A549 (cell line): ENCODE results near the gene CEP44. TPM values are rescaled to one million over a fixed set of nuclear protein-coding genes. Genes with fewer than 3 reads are reported as not detected.

Source experiments
- ATAC-seq, 2 experiments: fragments of 200-7000 bp in 1 of 2; fragments of >200 bp in 1 of 2; cut with Nextera tagmentation in 1 of 2; cut with Tn5 transposase in 1 of 2; 3 replicates each; pipeline versions ENCODE4 v1.8.0 to v1.9.1; 2018 to 2020; ENCODE audit warnings: mild to moderate bottlenecking in 1 of 2, moderate library complexity in 1 of 2
- CTCF ChIA-PET: fragments of 300-600 bp; sonication (Branson Sonifier 250); formaldehyde crosslinking; extraction: SDS; loops from one replicate; lab custom pipeline; 2021; ENCODE audit warnings: antibody characterized with exemption, inconsistent platforms; lab: Yijun Ruan, JAX
- POLR2A ChIA-PET: fragments of 350-600 bp; formaldehyde crosslinking; extraction: SDS; loops from one replicate; lab custom pipeline; 2021; ENCODE audit warnings: antibody characterized with exemption, inconsistent platforms; lab: Yijun Ruan, JAX
- DNase-seq, 2 experiments: peaks; one replicate each; pipeline versions ENCODE4 v3.0.0 to v3.0.0-alpha.2; 2011 to 2016; ENCODE audit warnings: low read depth in 1 of 2, low spot score in 1 of 2
- FAIRE-seq: peaks from 2 replicates; lab custom pipeline; 2011; peaks lifted over from hg19 to GRCh38; lab: Jason Lieb, UNC
- H3K27ac ChIP-seq, 2 experiments: fragments of >200 bp; sonication (Bioruptor Twin); formaldehyde crosslinking; 3 replicates each; pipeline ENCODE4 v1.5.1; 2016 to 2017
- H3K4me1 ChIP-seq: fragments of >200 bp; sonication (Bioruptor Twin); formaldehyde crosslinking; 3 replicates; pipeline ENCODE4 v1.6.1; 2016
- H3K4me2 ChIP-seq: fragments of >200 bp; sonication (Bioruptor Twin); formaldehyde crosslinking; 3 replicates; pipeline ENCODE4 v1.6.1; 2016
- H3K4me3 ChIP-seq: fragments of >200 bp; sonication (Bioruptor Twin); formaldehyde crosslinking; 3 replicates; pipeline ENCODE4 v1.5.1; 2016
- H3K9me3 ChIP-seq: fragments of >200 bp; sonication (Bioruptor Twin); formaldehyde crosslinking; 3 replicates; pipeline ENCODE4 v1.6.1; 2016
- ATOH8 ChIP-seq: fragments of 250-450 bp; sonication (Bioruptor Pico); IDR thresholded peaks from 2 replicates; pipeline ENCODE4 v1.5.0; 2020; ENCODE audit warnings: low read depth, mild to moderate bottlenecking, moderate library complexity
- BHLHE40 ChIP-seq: IDR thresholded peaks from 2 replicates; pipeline ENCODE4 v1.6.1; 2012; ENCODE audit warnings: low read depth, low read length, inconsistent platforms
- CTCF ChIP-seq: fragments of >200 bp; sonication (Bioruptor Twin); formaldehyde crosslinking; IDR thresholded peaks from 3 replicates; pipeline ENCODE4 v1.5.1; 2016
- E2F6 ChIP-seq: IDR thresholded peaks from 2 replicates; pipeline ENCODE4 v1.6.1; 2012; ENCODE audit warnings: low read depth, borderline replicate concordance
- EP300 ChIP-seq, 2 experiments: fragments of >200 bp; sonication (Bioruptor Twin); formaldehyde crosslinking; IDR thresholded peaks; 2 replicates in 1 of 2; 3 replicates in 1 of 2; pipeline ENCODE4 v1.6.1; 2016 to 2017
- FOSL2 ChIP-seq, 2 experiments: fragments of 450-650 bp in 1 of 2; fragments of >200 bp in 1 of 2; sonication (Bioruptor Twin) in 1 of 2; formaldehyde crosslinking; IDR thresholded peaks; 2 replicates each; pipeline versions ENCODE4 v1.5.0 to v1.6.1; 2016 to 2020; ENCODE audit warnings: mild to moderate bottlenecking in 1 of 2, moderate library complexity in 1 of 2
- HDAC2 ChIP-seq: fragments of 200-600 bp; sonication (generic); IDR thresholded peaks from 2 replicates; pipeline ENCODE4 v1.6.1; 2016
- HEYL ChIP-seq: fragments of 250-450 bp; sonication (Bioruptor Pico); IDR thresholded peaks from 2 replicates; pipeline ENCODE4 v1.8.0; 2021; ENCODE audit warnings: mild to moderate bottlenecking, moderate library complexity
- HMGXB4 ChIP-seq: fragments of 250-450 bp; sonication (Bioruptor Pico); IDR thresholded peaks from 2 replicates; pipeline ENCODE4 v1.5.0; 2021; ENCODE audit warnings: mild to moderate bottlenecking, moderate library complexity, borderline replicate concordance
- HOXB5 ChIP-seq: fragments of 250-450 bp; sonication (Bioruptor Pico); IDR thresholded peaks from 2 replicates; pipeline ENCODE4 v1.5.0; 2020; ENCODE audit warnings: mild to moderate bottlenecking, moderate library complexity
- JUNB ChIP-seq: fragments of >200 bp; sonication (Bioruptor Twin); formaldehyde crosslinking; IDR thresholded peaks from 2 replicates; pipeline ENCODE4 v1.6.1; 2016
- MAFK ChIP-seq: fragments of 450-650 bp; IDR thresholded peaks from 2 replicates; pipeline ENCODE4 v1.6.1; 2014; ENCODE audit not compliant: partially characterized antibody
- MYC ChIP-seq: IDR thresholded peaks from 2 replicates; pipeline ENCODE4 v1.6.1; 2012; ENCODE audit warnings: mild to moderate bottlenecking, inconsistent platforms, low read length, improper control_type of control experiment, borderline replicate concordance
- NFE2L2 ChIP-seq: fragments of 150-350 bp; conservative IDR thresholded peaks from 2 replicates; pipeline ENCODE4 v1.6.1; 2014; ENCODE audit warnings: low read length
- NPAS2 ChIP-seq: fragments of 250-450 bp; sonication (Bioruptor Pico); IDR thresholded peaks from 2 replicates; pipeline ENCODE4 v1.8.0; 2022; ENCODE audit warnings: mild to moderate bottlenecking, moderate library complexity, borderline replicate concordance
- PBX3 ChIP-seq: IDR thresholded peaks from 2 replicates; pipeline ENCODE4 v1.6.1; 2012
- PHF8 ChIP-seq: fragments of 200-600 bp; sonication (generic); IDR thresholded peaks from 2 replicates; pipeline ENCODE4 v1.6.1; 2016; ENCODE audit warnings: low read depth, mild to moderate bottlenecking, antibody characterized with exemption, moderate library complexity, borderline replicate concordance
- POLR2AphosphoS2 ChIP-seq: conservative IDR thresholded peaks from 2 replicates; pipeline ENCODE4 v1.6.1; 2012; ENCODE audit warnings: low read length, improper control_type of control experiment, inconsistent platforms
- RAD21 ChIP-seq, 2 experiments: fragments of >200 bp in 1 of 2; sonication (Bioruptor Twin) in 1 of 2; formaldehyde crosslinking in 1 of 2; IDR thresholded peaks in 1 of 2; conservative IDR thresholded peaks in 1 of 2; 2 replicates in 1 of 2; 3 replicates in 1 of 2; pipeline ENCODE4 v1.6.1; 2012 to 2018; ENCODE audit warnings: inconsistent platforms in 1 of 2
- RARB ChIP-seq: fragments of 250-450 bp; sonication (Bioruptor Pico); IDR thresholded peaks from 2 replicates; pipeline ENCODE4 v1.8.0; 2021; ENCODE audit warnings: mild to moderate bottlenecking, moderate library complexity
- RCOR1 ChIP-seq: fragments of 150-350 bp; IDR thresholded peaks from 2 replicates; pipeline ENCODE4 v1.6.1; 2014; ENCODE audit warnings: antibody characterized with exemption, low read length, low read depth
- REST ChIP-seq: fragments of 200-600 bp; sonication (generic); IDR thresholded peaks from 2 replicates; pipeline ENCODE4 v1.6.1; 2016; ENCODE audit warnings: antibody characterized with exemption, mild to moderate bottlenecking, moderate library complexity
- ZC3H11A ChIP-seq: fragments of 450-650 bp; IDR thresholded peaks from 2 replicates; pipeline ENCODE4 v1.6.1; 2014; ENCODE audit warnings: antibody characterized with exemption, mild to moderate bottlenecking
- WGBS: methylation state at CpG from one replicate; pipeline ENCODE4 v1.1.6; 2017; ENCODE audit errors: missing lambda C conversion rate; 5-methylcytosine and 5-hydroxymethylcytosine counted together
- polyA plus RNA-seq, 4 experiments: library from polyadenylated mRNA; depleted of rRNA in 3 of 4; stranded (reverse); fragments of >200 nt; fragmentation: RNase III in 1 of 4; extraction: RNeasy Plus Mini Kit Qiagen cat#74134 plus additional on column Dnase treatment in 1 of 4; gene quantifications; 2 replicates in 3 of 4; 3 replicates in 1 of 4; pipeline ENCODE4 v1.2.3, GENCODE V29; 2011 to 2017

Gene CEP44
- polyA plus RNA-seq, 2 of the 4 experiments (the other 2 are of a cell fraction) = 8.0 to 14.1 TPM

- Histone ChIP-seq H3K27ac (no peak overlapping the region), H3K9me3 (no peaks in the 10 kb centered on the region), H3K4me2 (no peak overlapping the region), H3K4me1 (peaks cover 18% of the 10 kb centered on the region; the same call in 2 of the 3 replicates), H3K4me3 (no peak overlapping the region)
- no peak for ATAC-seq
- DNase-seq = no peak
- FAIRE-seq = no peak
- POLR2A ChIA-PET = no interaction called here
- TF ChIP-seq MAFK = no peak
- no peak for TF ChIP-seq RARB
- TF ChIP-seq HDAC2 = no peak
- no peak for TF ChIP-seq HEYL (CRISPR knock-in tag)
- TF ChIP-seq FOSL2 (IDR thresholded peaks at IDR 0.05) = no peak
- TF ChIP-seq FOSL2 (CRISPR knock-in tag; IDR thresholded peaks at IDR 0.05) = no peak
- no peak for TF ChIP-seq EP300 (IDR thresholded peaks at IDR 0.05)
- no peak for TF ChIP-seq RAD21 (conservative IDR thresholded peaks at IDR 0.05 in 1 of 2, IDR thresholded peaks at IDR 0.05 in 1 of 2)
- no peak for TF ChIP-seq PBX3
- TF ChIP-seq MYC = no peak
- no peak for TF ChIP-seq PHF8
- no peak for TF ChIP-seq NPAS2
- TF ChIP-seq BHLHE40 = no peak
- TF ChIP-seq HOXB5 (CRISPR knock-in tag) = no peak
- CTCF ChIA-PET = no interaction called here
- 59% methylated on average over 1 of the region's 1 CpG for WGBS
Observed at GRCh38 chr4:174316546-174316945, 32.8 kb downstream of the CEP44 start.

GRCh38 chr4:174316954-174317353 is 33.2 kb downstream of the CEP44 start:
- ChIA-PET CTCF (no interaction called here), POLR2A (no interaction called here)
- Histone ChIP-seq H3K4me3 (no peak overlapping the region), H3K4me1 (peaks cover 18% of the 10 kb centered on the region; the same call in 2 of the 3 replicates), H3K9me3 (no peaks in the 10 kb centered on the region), H3K4me2 (no peak overlapping the region), H3K27ac (no peak overlapping the region)
- FAIRE-seq = no peak
- 47% methylated on average over 2 of the region's 2 CpGs for WGBS
- no peak for DNase-seq
- TF ChIP-seq JUNB = no peak
- no peak for TF ChIP-seq HMGXB4 (CRISPR knock-in tag)
- TF ChIP-seq FOSL2 (IDR thresholded peaks at IDR 0.05) = no peak
- TF ChIP-seq FOSL2 (CRISPR knock-in tag; IDR thresholded peaks at IDR 0.05) = no peak
- TF ChIP-seq RCOR1 = no peak
- no peak for TF ChIP-seq ZC3H11A
- no peak for TF ChIP-seq NPAS2
- no peak for TF ChIP-seq ATOH8
- TF ChIP-seq NFE2L2 = no peak
- TF ChIP-seq HOXB5 (CRISPR knock-in tag) = no peak
- no peak for ATAC-seq

- peaks cover 18% of the 10 kb centered on the region; the same call in 2 of the 3 replicates for H3K4me1 ChIP-seq
- no peak for DNase-seq
- no peak for FAIRE-seq
- no peaks in the 10 kb centered on the region for H3K9me3 ChIP-seq
- no peak for TF ChIP-seq E2F6
- TF ChIP-seq REST = no peak
- no peak for TF ChIP-seq ATOH8
- no peak for TF ChIP-seq CTCF
- no peak for TF ChIP-seq POLR2AphosphoS2
- TF ChIP-seq MYC = no peak
- no peak overlapping the region for H3K4me2 ChIP-seq
- no peak for ATAC-seq
- H3K4me3 ChIP-seq = no peak overlapping the region
- ChIA-PET CTCF (no interaction called here), POLR2A (no interaction called here)
- no peak overlapping the region for H3K27ac ChIP-seq
Observed at GRCh38 chr4:174317531-174317930, 33.8 kb downstream of the CEP44 start.
